ENCODE results near the gene ZG16B.
A peak's percentile ranks its signal among the peaks of the same experiment; 100 is the strongest.

The ZG16B gene

DNA sequence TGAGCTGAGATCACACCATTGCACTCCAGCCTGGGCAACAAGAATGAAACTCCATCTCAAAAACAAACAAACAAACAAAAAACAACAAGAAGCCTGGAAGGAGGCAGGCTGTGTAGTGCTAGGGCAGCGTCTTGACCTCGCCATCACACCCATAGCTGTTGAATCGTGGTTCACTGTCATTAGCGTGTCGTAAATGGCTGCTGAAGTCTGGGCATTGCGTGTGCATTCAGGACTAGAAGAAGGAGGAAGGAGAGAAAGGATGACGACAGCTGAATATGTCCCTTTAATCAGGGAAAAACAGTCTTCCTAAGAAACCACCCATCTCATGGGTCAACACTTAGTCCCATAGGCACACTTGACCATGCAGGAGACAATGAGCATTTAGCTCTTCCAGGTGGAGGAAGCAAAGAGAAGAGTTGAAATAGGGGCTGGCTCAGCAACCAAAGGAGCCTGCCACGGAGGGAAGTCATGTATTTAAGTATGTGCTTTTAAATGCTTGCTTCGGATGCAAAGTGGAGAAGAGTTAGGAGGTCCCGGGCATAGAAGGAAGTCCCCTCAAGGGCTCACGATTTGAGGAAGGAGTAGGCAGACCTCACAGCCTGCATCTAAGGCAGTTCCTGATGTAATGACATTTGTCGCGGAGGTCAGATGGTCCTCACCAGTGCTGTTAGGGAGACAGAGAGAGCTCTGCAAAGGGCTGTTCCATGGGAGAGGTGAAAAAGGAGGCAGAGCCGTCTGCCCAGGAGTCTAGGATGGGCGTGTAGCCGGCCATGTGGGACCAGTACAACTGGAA, 19.0 kb downstream of the ZG16B start:
- FAIRE-seq: no peak

DNA sequence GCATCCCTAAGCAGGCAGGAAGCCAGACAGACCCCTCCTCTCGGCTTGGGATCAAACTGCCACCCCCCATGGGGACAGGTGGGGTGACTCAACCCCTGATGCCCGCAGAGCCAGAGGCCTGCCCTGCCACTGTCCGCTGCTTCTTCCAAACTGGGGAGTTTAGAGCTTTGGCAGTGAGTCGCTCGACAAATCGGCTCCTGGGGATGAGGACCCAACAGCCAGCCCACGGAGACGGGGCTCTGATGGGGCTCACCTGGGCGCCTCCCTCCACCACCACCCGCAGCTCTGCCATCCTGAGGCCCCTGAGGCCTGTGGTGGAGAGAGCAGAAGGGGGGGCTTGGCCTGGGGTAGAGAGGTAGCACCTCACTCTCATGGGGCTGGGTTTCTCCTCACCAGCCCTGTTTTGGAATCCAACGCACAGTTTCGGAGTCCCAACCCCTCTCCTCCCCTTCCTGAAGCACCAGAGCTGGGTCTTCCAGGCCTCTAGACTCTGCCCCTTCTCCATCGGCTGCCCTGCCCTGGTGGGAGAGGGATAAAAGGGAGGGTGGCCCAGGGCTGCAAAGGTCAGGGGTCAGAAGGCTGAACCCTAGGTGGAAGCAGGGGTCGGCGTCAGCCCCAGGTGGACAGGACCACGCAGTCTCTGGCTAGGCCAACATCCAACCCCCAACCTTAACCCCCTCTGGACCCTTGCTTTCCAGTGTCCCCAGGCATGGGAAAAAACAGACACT, 22.1 kb downstream of the ZG16B start:
- FAIRE-seq: no peak

DNA sequence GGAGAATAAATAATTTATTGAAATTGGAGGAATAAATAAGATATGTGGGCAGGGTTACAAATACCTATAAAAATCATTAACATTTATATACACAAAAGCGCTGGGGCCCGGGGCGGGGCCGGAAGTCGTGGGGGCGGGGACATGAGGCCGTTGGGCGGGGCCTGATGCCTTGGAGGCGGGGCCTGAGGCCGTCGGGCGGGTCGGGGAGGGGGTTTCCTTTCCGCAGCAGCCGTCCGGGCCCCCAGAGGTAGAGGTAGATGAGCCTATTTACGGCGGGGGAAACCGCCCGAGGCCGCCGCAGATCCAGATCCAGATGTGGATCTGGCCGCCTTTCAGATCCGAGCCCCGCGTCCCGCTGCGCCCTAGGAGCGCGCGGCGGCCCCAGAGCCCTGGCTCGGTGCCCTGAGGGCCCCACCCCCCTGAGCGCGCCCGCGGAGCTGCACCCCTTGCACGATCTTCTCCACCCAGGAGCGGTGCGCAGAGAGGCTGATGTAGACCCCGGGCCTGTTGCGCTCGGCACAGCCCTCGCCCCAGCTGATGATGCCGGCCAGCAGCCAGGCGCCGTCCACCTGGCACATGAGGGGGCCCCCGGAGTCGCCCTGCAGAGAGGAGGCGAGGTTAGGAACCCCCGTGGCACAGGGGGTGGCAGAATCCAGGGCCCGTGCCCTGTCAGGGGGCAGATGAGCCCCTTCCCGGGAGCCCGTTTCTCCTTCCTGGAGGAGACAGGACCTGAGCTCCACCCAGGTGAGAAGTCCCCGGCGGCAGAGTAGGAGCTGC, 22.8 kb downstream of the ZG16B start:
- no peak for FAIRE-seq

DNA sequence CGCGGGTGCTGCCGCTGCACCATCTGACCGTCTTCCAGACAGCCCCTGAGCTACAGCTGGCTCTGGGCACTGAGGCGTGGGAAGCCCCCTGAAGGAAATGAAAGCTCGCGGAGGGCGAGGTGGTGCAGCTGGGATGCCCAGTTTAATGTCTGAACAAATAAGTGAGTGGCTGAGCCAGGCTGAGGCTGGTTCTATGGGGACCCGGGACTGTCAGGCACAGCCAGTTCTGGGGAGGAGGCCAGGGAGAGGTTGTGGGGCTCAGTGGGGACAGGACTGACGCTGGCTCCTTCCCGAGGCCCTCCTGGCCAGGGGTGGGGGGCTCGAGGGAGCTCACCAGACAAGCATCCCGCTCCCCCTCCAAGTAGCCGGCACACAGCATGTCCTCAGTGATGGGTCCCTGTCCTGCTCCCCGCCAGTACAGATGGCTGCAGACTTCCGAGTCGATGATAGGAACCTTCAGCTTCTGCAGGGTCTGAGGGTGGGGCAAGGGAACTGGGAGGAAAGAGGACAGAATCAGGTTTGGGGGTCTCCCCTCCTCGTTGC, 23.5 kb downstream of the ZG16B start:
- no peak for FAIRE-seq

DNA sequence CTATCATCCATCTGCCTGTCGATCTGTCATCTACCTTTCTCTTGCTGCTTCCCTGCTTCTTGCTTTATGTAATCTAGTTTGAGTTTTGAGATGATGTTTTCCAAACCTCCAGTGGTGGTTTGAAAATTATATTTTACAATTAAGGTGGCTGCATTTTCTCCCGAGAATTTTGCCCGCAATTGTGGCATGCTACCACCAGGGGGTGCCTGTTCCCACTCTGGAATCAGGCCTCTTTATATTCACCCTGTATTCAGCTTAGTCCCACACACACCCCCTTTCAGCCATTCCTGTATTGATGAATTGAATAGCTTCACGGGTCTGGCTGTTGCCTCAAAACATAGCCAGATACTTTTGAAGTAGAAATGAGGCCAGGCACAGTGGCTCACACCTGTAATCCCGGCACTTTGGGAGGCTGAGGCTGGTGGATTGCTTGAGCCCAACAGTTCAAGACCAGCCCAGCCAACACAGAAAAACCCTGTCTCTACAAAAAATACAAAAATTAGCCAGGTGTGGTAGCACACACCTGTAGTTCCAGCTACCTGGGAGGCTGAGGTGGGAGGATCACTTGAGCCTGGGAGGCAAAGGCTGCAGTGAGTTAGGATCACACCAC, 24.7 kb downstream of the ZG16B start:
- peak; percentile 33 for FAIRE-seq

DNA sequence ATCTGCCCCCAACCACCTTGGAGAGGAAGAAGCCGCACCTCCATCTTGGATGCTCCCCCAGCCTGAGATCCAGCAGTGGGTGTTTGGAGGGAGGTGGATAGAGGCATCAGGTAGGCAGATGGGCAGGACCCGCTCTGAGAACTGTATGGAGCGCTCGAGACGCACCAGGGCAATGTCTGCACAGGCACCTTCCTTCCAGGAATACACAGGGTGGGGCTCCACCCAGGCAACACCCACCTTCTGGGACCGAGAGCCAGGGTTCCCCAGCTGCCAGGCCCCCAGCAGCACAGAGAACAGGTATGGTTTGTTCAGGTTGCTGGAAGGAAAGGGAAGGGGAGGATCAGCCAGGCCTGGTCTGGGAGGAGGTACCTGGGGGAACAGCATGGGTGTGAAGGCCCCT, 25.4 kb downstream of the ZG16B start:
- FAIRE-seq: no peak

DNA sequence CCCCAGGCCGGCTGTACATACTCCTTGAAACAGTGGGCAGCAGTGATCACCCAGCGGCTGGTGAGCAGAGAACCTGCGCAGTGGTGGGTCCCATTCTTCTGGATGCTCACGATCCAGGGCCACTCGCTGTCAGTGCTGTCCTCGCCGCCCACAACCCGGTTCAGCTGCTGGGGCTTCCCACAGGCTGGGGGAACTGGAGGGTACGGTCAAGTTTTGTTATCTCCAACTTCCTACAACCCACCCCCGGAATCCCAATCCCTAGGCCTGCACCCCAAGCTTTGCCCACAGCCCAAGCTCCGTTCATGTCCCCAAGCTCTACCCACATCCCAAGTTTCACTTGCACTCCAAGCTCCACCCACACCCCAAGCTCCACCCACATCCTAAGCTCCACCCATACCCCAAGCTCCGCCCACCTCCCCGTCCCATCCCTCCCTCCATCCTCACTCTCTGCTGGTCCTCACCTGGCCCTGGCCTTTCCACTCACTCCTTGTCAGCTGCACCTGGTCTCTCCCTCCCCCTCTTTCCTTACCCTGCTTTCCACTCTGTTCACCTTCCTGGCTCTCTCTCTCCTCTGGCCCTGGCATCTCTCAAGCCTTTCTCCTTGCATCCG, 26.1 kb downstream of the ZG16B start:
- no peak for FAIRE-seq

DNA sequence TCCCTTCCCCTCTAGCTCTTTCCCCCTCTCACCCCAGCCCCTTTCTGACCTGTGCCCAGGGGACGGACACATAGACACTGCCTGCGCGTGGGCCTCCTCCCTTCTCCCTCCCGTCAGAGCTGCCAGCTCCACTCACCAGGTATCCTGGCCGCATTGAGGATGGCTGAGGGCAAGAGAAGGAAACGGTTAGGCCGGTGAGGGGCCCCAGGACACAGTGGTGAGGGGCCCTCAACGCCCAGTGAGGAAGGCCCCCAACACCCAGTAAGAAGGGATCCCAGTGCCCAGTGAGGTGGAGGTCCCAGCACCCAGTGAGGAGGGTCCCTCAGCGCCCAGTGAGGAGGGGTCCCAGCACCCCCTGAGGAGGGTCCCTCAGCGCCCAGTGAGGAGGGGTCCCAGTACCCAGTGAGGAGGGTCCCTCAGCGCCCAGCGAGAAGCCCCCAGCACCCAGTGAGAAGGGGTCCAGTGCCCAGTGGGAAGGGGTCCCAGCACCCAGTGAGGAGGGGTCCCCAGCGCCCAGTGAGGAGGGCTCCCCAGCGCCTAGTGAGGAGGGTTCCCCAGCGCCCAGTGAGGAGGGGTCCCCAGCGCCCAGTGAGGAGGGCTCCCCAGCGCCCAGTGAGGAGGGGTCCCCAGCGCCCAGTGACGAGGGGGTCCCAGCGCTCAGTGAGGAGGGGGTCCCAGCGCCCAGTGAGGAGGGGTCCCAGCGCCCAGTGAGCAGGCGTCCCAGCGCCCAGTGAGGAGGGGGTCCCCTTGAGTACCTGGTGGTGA, 26.8 kb downstream of the ZG16B start:
- no peak for FAIRE-seq

DNA sequence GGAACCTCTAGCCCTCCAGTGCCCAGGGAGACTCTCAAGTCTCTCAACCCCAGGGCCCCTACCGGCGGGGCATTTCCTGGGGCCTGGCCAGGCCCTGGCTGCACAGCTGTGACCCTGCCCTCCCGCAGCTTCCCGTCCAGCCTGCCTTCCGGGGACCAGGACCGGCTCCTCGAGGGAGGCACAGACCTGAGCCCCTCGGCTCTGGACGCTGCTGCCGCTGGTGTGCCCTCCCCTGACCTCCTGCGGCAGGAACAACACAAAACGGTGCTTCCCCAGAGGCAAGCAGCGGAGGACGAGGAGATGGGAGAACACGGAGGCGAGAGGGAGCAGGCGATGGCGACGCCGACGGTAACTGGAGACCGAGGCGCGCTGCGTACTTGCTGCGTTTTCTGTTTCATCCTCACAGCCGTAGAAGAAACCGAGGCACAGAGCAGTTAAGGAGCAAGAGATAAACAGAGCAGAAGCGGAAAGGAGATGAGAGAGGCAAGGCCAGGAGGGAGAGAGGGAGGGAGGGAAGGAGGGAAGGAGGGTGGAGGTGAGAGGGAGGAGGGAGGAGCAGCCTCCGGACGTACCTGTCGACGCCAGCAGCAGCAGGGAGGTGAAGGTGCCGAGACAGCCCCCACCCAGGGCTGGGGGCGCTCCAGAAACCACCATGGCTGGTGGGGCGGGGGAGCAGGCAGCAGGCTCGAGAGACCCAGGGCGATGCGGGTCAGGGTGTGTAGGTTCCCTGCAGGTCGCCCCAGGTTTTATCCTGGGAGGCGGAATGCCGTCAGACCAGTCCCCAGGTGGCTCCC, 27.5 kb downstream of the ZG16B start, which contains the start of gene PRSS22:
TSS of gene PRSS22 (minus strand) at position 720 of the 794 bp plus-strand sequence. CDS start at position 654, 66 bp downstream.
- no peak for FAIRE-seq

DNA sequence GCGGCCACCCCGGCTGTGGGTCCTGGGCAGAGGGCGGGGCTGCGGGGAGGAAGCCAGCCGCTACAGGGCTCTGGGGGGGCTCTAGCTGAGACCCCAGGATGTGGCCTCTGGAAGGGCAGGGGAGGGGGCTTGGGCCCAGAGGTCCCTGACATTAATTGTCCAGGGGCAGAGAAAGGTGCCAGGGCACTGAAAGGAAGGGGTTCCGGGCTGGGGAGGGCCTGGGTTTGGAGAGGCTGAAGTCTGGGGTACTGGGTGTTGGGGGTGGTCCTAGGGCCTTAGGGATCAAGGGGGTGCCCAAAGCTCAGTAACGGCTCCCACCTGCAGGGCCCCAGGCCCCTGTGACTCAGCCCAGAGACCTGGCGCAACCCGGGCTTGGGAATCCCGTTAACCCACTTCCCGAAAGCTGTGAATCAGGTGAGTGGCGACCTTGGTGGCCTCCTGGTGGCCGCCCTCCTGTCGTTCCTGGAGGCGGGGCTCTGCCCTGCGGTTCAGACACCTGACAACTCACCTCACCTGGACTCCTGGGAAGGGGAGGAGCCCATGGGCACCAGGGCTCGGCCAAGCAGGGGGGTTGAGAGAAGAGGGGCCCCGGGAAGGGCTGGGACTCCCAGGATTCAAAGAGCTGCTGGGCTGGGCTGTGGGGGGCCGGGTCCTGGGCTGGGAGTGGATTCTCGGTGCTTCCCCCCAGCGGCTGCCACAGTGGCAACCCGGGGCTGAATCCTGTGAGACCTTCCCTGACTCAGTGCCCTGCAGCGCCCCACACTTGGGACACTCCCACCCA, 28.3 kb downstream of the ZG16B start:
- no peak for FAIRE-seq

DNA sequence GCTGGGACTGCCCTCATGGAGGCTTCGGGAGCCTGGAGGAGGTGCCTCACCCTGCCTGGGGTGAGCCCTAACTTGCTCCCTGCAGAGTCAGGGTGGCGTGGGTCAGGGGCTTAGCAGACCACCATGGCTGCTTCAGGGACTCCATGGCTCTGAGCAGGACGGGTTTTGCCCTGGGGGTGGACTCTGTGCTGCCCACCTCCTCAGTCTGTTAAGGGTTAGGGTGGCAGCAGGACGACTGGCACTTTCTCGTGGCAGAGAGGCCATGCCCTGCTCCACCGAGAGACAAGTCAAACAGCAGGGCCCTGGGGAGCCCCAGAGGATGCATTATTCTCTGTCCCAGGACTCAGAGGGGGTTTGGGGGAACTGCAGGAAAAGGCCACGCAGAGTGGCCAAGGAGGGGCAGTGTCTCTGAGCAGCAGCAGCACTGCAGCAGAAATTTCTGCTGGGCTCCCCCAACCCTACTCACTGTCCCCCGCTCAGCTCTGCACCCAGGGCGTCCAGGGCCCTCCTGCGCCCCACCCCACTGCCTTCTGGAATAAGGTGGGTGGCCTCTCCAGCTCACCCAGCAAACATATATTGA, 29.7 kb downstream of the ZG16B start:
- FAIRE-seq: no peak

DNA sequence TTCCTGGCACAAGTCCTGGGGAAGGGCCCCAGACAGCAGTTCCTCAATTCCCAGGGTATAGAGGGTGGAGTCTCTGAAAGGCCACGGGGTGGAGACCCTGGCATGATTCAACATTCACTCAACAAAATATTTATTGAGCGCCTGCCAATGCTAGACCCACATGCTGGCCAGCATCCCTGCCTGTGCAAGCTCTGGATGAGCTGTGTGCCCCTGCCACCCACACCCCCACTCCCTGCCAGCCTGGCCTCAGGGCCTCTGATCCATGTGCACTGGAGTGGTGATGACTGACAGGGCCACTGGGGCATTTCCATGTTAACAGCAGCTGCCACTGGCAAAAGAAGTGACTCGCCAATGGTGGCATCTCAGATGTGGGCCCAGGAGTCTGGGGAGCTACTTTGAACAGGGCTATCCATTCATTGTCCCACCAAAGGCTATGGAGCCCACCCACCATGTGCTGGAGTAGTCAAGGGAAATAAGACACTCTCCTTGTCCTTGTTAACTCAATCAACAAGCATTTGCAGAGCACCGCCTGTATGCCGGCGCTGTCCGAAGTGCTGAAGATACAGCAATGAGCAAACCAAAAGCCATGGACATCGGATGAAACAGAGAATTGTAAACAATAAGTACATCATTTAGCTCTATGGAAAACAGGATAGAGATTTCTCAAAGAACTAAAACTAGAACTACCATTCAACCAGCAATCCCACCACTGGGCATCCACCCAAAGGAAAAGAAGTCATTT, 30.9 kb downstream of the ZG16B start:
- FAIRE-seq: no peak

DNA sequence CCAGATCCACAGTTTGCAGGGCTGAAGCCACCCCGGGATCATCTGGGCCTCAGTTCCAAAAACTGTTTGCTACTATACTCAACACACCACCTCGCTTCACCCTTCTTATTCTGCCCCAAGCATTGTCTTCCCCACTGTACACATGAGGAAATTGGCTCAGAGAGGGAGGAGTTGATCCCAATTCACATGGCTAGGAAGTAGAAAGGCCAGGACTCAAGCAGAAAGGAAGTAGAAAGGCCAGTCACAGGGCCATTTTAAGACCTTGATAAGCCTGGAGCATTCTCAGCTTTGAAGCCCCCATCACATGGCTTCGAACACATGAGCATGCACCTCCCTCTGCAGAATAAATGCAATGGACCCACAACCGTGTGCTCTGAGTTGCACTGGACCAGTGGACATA, 35.5 kb downstream of the ZG16B start:
- FAIRE-seq: no peak

DNA sequence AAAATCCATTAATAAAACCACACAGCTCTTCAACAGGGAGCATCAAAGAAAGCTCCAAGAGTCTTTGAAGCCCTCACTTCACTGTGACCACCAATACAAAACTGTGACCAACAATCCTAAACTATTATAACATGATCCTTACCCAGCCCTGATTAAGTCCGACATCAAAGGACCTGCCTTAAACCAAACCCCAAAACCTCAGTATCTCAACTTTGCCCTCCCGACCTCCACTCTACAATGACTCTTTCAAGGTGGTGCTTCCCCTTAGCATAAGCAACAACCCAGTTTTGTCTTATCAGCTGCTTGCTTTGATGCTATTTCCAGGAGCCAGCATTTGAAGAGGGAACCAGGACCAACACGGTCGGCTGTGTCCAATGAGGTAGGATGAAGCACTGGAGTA, 36.3 kb downstream of the ZG16B start:
- no peak for FAIRE-seq

DNA sequence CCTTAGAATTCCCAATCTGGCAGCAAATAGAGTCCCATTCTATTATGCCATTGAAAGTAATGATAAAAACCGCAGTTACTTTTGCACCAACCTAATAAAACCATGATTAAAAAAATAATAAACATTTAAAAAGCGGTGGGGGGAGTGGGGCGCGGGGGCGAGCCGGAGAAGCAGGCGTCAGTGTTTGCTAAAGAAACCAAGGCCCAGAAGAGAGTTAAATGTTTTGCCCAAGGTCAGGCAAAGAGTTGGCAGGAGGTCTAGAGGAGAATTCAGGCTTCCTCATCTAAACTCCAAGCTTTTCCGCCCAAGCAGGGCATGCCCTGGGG, 37.5 kb downstream of the ZG16B start:
- no peak for FAIRE-seq

DNA sequence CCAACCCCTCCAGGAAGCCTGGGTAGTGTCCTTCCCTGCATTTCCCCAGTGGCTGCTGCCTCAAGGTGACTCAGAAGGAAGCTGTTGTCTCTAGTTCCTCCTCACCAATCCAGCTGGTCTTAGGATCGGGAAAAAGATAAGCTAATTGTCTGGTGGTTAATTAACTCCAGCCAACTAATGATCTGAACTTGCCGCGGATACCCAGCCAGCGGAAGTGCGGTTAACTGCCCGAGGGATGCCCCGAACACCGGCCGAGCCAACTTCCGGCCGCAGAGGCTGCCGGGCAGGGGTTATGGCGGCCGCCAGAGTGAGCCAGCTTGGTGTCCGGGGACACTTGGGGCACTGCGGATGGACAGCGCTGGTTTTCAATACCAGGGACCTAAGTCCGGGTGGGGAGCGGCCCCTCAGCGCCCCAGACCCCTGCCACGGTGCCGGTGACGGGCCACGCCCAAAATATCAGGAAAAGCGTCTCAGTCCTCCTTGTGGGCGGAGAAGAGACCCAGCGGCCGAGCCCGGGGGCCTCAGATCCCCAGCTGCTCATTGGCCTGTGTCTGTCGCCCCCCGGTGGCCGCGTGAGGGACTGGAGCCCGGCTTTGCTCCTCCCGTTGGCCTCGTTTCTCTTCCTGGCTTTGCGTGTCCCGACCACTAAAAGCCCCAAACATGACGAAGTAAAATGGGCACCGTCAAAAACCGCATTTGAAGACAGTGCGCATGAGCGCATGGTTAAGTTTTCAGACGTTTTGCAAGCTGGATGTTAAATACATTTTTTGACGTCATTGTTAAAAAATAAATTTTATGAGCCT, 38.1 kb downstream of the ZG16B start:
- FAIRE-seq: peak; percentile 73

DNA sequence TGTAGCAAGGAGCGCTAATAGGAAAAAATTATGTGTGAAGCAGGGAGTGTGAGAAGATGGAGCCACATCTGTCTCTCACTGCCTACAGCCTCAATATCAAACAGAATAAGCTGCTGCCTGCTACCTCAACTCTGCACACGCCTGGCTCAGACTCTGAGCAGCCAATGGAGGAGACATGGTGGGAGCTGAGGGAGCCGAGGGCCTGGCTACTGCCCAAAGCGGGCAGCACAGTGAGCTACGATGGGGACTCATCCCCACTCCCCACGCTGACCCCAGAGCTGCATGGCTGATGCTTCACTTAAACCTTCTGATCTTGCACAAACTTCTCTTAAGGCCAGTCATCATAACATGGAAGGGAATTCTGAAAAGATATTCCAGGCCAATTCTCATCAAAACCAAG, 41.8 kb downstream of the ZG16B start:
- FAIRE-seq: no peak
